Activated T-cell treated with anti-CD3 and anti-CD28 coated beads, Interleukin-2, amount 50 U/mL, for 4 hours (primary cell): ENCODE data around the gene ACVR1B. TPM values are rescaled to one million over a fixed set of nuclear protein-coding genes. Genes with fewer than 3 reads are reported as not detected.
A peak's percentile ranks its signal among the peaks of the same experiment; 100 is the strongest.

ENCODE experiments used
- ATAC-seq, 2 donors: fragments of 200-7000 bp; cut with Tn5 transposase; one replicate each; pipeline ENCODE4 v1.10.0; 2021
- DNase-seq: peaks from one replicate; pipeline ENCODE4 v3.0.0-alpha.2; 2020
- H3K27me3 Mint-ChIP-seq: one replicate; pipeline ENCODE4 v1.8.0; 2021; ENCODE audit warnings: low read depth, mixed read lengths
- H3K36me3 Mint-ChIP-seq: one replicate; pipeline ENCODE4 v1.8.0; 2022; ENCODE audit warnings: mixed read lengths; ENCODE audit not compliant: insufficient read depth
- H3K4me1 Mint-ChIP-seq: one replicate; pipeline ENCODE4 v1.8.0; 2021; ENCODE audit warnings: low read depth, mixed read lengths
- H3K4me3 Mint-ChIP-seq: one replicate; pipeline ENCODE4 v1.8.0; 2021; ENCODE audit warnings: mild to moderate bottlenecking, moderate library complexity, mixed read lengths
- H3K9me3 Mint-ChIP-seq: one replicate; pipeline ENCODE4 v1.8.0; 2021; ENCODE audit warnings: mixed read lengths
- total RNA-seq, 3 donors: library from RNA; stranded (reverse); gene quantifications; one replicate each; pipeline ENCODE4 v1.2.1, GENCODE V29; 2021

ACVR1B gene
- total RNA-seq, 3 donors from 2014 or later: 9.8 to 13.3 (median 11.6) TPM

DNA sequence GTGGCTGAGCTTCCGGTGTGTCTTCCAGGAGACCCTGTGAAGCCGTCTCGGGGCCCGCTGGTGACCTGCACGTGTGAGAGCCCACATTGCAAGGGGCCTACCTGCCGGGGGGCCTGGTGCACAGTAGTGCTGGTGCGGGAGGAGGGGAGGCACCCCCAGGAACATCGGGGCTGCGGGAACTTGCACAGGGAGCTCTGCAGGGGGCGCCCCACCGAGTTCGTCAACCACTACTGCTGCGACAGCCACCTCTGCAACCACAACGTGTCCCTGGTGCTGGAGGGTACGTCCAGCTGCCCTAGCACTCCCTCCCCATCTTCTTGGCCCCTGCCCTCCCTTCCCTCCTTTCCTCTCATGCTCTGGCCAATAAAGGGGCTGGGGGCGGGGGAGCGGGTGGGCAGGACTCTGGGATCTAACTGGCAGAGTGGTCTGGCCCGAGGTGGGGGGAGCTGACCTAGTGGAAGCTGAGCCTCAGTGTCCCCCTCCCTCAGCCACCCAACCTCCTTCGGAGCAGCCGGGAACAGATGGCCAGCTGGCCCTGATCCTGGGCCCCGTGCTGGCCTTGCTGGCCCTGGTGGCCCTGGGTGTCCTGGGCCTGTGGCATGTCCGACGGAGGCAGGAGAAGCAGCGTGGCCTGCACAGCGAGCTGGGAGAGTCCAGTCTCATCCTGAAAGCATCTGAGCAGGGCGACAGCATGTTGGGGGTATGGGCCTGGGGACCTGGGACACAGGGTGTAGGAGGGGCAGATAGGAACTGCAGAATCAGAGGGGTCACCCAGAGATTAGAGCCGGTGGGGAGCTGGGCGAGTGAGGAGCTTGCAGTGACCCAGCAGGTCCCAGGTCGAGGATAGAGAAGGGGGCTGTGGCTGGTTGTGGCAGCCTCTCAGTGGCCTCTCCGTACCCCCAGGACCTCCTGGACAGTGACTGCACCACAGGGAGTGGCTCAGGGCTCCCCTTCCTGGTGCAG lies 38.1 kb upstream of the ACVR1B start:
- Mint-ChIP-seq H3K9me3 (no peaks in the 10 kb centered on the region), H3K4me1 (no peaks in the 10 kb centered on the region), H3K4me3 (no peak overlapping the region), H3K27me3 (peaks cover 16% of the 10 kb centered on the region), H3K36me3 (no peaks in the 10 kb centered on the region)
- ATAC-seq (no peak), DNase-seq (no peak)

DNA sequence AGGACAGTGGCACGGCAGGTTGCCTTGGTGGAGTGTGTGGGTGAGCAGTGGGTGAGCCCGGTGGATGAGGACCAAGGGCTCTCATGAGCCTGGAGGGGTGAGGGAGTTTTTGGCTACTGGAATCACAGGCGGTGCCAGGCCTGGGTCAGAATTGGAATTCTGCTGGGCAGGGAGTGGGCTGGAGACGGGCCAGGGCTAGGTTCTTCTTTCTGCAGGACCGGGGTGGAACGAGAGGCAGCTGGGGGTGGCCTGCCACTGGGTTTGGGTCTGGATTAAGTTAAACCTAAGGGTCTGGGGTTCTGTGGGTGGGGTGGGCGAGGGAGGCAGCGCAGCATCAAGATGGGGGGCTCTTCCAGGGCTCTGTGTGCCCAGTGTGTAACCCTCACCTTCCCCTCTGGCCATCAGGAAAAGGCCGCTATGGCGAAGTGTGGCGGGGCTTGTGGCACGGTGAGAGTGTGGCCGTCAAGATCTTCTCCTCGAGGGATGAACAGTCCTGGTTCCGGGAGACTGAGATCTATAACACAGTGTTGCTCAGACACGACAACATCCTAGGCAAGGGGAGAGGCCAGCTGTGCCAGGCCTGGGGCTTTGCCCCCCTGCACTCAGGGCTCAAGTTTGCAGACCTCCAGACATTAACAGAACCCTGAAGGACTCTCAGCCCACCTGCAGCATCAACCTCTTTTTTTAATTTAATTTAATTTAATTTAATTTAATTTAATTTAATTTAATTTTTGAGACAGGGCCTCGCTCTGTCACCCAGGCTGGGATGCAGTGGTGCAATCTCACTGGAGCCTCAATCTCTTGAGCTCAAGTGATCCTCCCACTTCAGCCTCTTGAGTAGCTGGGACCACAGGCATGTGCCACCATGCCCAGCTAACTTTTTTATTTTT lies 37.2 kb upstream of the ACVR1B start:
- no peaks in the 10 kb centered on the region for H3K36me3 Mint-ChIP-seq
- ATAC-seq (no peak), DNase-seq (no peak)
- H3K4me3 Mint-ChIP-seq: no peak overlapping the region
- H3K9me3 Mint-ChIP-seq: no peaks in the 10 kb centered on the region
- no peaks in the 10 kb centered on the region for H3K4me1 Mint-ChIP-seq
- H3K27me3 Mint-ChIP-seq: peaks cover 7% of the 10 kb centered on the region

DNA sequence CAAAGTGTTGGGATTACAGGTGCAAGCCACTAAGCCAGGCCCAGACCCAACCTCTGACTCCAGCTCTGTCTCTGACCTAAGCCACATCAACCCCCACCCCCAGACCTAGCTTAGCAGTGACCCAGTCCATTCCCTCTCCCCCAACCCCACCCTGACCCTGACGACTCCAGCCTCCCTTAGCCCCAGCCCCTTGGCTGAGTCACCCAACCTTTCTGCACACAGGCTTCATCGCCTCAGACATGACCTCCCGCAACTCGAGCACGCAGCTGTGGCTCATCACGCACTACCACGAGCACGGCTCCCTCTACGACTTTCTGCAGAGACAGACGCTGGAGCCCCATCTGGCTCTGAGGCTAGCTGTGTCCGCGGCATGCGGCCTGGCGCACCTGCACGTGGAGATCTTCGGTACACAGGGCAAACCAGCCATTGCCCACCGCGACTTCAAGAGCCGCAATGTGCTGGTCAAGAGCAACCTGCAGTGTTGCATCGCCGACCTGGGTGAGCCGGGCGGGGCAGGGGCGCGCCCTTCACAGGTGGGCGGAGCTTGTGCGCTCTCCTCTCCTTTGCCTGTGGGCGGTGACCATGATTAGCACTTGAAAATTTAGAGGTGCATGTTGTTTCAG lies 36.4 kb upstream of the ACVR1B start:
- Mint-ChIP-seq H3K4me3 (no peak overlapping the region), H3K27me3 (peaks cover 3% of the 10 kb centered on the region), H3K4me1 (no peaks in the 10 kb centered on the region), H3K9me3 (no peaks in the 10 kb centered on the region), H3K36me3 (no peaks in the 10 kb centered on the region)
- ATAC-seq: no peak
- no peak for DNase-seq

DNA sequence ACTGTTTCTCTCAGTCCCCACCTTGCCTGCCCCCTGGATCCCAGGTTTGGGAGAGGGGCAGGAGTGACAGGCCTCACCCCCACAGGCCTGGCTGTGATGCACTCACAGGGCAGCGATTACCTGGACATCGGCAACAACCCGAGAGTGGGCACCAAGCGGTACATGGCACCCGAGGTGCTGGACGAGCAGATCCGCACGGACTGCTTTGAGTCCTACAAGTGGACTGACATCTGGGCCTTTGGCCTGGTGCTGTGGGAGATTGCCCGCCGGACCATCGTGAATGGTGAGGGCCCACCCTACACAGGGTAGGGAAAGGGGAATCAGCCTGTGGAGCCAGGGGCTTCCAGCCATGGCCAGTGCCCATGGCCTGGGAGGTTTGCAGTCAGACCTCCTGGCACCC lies 35.5 kb upstream of the ACVR1B start:
- Mint-ChIP-seq H3K4me1 (no peaks in the 10 kb centered on the region), H3K9me3 (no peaks in the 10 kb centered on the region), H3K4me3 (no peak overlapping the region), H3K27me3 (peaks cover 3% of the 10 kb centered on the region), H3K36me3 (no peaks in the 10 kb centered on the region)
- DNase-seq (no peak), ATAC-seq (no peak)

DNA sequence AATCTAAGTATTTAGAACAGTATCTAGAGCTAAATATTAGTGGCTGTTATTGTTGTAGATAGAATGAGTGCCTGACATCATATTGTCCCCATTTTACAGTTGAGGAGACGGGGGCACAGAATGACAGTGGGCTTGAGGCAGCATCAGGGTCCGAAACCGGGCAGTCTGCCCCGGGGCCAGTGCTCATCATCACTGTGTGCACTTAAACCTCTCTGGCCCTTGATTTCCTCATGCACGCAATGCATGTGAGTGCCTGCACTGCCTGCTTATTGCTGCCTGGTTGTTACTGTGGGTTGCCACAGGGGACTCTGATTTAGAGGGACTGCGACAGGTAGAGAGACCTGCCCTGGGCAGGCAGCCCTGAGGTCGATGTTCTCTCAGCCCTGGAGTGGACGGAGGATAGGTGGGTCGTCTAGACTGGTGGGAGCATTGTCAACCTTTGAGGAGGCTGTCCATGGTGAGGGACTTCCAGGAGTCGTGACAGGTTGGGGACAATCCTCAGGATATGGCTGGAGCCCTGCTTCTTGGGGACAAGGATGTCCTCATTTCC lies 34.4 kb upstream of the ACVR1B start:
- no peaks in the 10 kb centered on the region for H3K9me3 Mint-ChIP-seq
- no peaks in the 10 kb centered on the region for H3K4me1 Mint-ChIP-seq
- DNase-seq (no peak), ATAC-seq (no peak)
- no peak overlapping the region for H3K4me3 Mint-ChIP-seq
- no peaks in the 10 kb centered on the region for H3K36me3 Mint-ChIP-seq
- H3K27me3 Mint-ChIP-seq: peaks cover 3% of the 10 kb centered on the region

DNA sequence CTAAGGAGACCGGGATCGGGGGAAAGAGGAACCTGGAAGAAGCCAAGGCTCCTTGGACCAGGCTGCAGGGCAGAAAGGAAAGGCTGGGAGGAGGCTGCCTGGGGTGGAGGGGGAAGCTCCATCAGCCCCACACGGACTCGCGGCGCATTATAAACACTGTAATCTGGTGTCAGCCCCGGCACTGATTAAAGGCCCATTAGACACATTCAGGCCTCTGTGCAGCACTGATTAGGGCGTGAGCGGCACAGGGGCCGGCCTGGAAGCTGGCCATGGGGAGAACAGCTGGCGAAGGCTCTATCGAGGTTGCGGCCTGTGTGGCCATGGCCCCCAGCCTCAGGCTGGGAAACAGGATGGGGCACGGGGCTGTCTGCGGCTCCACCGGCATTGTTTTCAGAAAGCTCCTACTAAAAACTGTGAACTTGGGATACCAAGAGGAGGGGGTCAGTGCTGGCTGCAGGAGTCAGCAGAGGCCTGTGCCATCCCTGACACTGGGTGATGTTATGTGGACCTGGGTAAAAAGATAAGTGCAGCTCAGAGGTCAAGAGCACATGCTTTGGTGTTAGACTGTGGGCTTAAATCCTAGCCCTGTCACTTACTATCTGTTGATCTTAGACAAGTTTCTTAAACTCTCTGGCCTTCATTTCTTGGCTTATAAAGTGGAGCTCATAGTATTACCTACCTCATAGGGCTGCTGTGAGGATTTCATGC lies 33.6 kb upstream of the ACVR1B start:
- no peak for DNase-seq
- Mint-ChIP-seq H3K27me3 (no peaks in the 10 kb centered on the region), H3K9me3 (no peaks in the 10 kb centered on the region), H3K4me1 (peaks cover under 1% of the 10 kb centered on the region), H3K36me3 (no peaks in the 10 kb centered on the region), H3K4me3 (no peak overlapping the region)
- no peak for ATAC-seq

DNA sequence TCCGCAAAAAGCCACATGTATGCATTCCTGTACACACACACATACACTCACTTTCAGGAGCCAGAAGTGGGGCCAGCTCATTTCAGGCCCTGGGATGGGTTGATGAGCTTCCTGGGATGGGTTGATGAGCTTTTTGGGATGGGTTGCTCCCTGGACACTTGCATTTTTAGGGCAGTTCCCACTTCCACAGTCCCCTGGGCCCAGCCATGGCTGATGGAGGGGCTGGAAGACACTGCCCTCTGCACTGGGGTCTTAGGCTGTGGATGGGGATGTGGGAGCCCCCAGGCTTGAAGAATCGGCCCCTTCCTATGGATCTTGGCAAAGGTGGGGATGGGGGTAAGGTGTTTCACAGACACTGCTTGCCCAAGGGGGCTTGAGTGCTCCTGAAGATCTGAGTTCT lies 31.5 kb upstream of the ACVR1B start:
- Mint-ChIP-seq H3K4me3 (no peak overlapping the region), H3K36me3 (no peaks in the 10 kb centered on the region), H3K9me3 (no peaks in the 10 kb centered on the region), H3K4me1 (peaks cover 5% of the 10 kb centered on the region), H3K27me3 (no peaks in the 10 kb centered on the region)
- DNase-seq: no peak
- no peak for ATAC-seq

DNA sequence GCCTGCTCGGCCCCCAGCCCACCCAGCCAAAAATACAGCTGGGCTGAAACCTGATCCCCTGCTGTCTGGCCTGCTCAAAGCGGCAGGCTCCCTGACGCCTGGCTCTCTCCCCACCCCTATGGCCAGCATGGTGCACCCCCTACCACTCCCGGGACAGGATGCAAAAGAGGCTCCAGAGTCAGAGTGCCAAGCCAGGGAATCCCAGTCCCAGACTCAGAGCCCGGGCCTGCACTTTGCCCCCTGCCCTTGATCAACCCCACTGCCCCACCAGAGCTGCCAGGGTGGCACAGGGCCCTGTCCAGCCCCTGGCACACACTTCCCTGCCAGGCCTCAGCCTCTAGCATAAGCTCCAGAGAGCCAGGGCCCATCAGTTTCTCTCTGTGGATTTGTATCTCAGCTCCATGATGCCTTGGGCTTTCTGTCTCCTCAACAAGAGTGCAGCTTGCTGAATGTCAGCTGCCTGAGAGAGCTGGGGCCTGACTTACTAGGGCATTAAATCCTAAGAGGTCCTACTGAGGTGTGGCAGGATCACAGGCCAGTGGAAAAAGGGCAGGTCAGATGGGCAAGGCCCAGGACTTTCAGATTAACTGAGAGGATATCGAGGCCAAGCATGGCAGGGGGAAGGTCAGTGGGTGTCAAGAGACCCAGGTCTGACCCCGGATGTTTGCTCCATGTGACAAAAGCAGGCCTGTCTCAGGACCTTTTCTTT lies 30.3 kb upstream of the ACVR1B start:
- Mint-ChIP-seq H3K4me3 (no peak overlapping the region), H3K36me3 (no peaks in the 10 kb centered on the region), H3K4me1 (peaks cover 5% of the 10 kb centered on the region), H3K9me3 (no peaks in the 10 kb centered on the region), H3K27me3 (no peaks in the 10 kb centered on the region)
- DNase-seq (no peak), ATAC-seq (no peak)

DNA sequence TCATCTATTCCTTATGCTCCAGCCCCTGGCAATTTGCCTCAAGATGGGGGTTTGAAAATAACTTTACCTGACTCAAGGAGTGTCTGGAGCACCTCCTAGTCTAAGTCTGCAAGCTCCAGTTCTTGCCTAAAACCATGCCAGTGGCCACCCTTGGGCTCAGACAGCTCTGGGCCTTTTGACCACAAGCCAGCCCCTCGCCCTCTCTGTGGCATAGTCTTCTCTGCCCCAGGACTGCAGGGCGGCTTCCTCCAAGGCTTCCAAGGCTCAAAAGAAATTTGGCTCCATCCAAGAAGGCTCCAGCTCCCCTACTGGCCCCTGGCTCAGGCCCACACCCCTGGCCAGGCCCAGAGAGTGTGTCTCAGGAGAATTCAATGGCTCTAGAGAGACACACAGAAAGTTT lies 29.4 kb upstream of the ACVR1B start:
- ATAC-seq (no peak), DNase-seq (no peak)
- Mint-ChIP-seq H3K27me3 (no peaks in the 10 kb centered on the region), H3K4me1 (peaks cover 5% of the 10 kb centered on the region), H3K4me3 (no peak overlapping the region), H3K36me3 (no peaks in the 10 kb centered on the region), H3K9me3 (no peaks in the 10 kb centered on the region)

DNA sequence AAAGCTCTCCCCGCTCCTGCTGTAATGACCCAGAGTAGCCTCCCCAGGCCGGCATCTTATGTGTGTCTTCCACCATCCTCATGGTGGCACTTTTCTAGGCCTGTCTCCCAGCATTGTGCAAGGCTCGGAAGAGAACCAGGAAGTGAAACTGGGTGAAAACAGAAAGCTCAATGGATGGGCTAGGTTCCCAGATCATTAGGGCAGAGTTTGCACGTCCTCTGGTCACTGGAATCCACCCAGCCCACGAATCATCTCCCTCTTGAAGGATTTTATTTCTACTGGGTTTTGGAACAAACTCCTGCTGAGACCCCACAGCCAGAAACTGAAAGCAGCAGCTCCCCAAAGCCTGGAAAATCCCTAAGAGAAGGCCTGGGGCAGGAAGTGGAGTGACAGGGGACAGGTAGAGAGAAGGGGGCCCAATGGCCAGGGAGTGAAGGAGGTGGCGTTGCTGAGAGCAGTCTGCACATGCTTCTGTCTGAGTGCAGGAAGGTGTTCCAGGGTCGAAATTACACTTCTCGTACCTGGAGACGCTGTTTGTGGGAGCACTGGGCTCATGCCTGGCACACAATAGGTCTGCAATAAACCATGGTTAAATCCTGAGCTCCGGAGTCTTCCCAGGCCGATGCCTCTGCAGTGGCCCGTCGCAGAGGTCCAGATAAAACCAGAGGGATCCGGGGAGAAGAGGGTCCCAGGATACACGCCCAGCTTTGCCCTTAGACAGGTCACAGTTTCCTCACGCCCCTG lies 28.6 kb upstream of the ACVR1B start:
- ATAC-seq: no peak
- no peaks in the 10 kb centered on the region for H3K9me3 Mint-ChIP-seq
- no peaks in the 10 kb centered on the region for H3K27me3 Mint-ChIP-seq
- peaks cover 5% of the 10 kb centered on the region for H3K4me1 Mint-ChIP-seq
- no peaks in the 10 kb centered on the region for H3K36me3 Mint-ChIP-seq
- H3K4me3 Mint-ChIP-seq: no peak overlapping the region
- DNase-seq: no peak

DNA sequence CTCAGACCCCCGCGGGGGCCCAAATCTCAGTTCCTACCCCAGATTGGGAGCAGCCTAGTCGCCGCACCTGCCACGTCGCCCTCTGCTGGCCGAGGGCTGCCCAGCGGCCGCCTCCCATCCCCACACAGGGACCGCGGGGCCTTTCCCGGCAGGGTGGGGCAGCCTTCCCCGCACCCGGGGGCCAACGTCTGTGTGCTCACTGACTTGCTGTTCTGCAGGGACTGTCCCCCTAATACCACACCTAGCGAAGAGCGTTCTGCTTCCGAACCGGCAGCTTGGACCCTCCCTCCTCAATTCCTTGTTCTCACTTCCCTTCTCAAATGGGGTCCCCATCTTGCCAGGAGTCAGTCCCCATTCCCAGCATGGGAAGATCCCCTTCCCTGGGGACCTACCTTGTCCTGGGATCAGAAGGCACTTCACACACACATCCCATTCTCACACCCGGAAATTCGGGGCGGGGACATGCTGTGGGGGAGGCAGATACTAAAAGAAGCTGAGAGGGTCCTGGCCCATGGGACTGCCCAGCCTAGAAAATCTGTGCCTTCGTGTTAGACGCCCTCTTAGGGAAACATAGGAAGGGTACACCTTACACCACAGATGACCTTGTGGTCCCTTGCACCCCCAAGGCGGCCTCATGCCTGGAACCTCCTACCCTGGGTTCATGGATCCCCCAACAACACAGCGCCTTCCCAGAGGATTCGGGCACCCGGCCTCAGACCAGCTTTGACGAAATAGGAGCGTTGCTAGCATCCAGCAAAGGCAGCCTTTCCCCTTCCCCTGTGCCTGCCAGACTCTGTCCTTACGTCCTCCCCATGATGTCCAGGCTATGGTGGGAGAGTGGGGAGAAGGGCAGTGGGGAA lies 27.8 kb upstream of the ACVR1B start:
- DNase-seq (peak; percentile 54), ATAC-seq (peak; percentile 87 to 90)
- peaks cover 5% of the 10 kb centered on the region for H3K4me1 Mint-ChIP-seq
- no peaks in the 10 kb centered on the region for H3K27me3 Mint-ChIP-seq
- no peaks in the 10 kb centered on the region for H3K9me3 Mint-ChIP-seq
- H3K4me3 Mint-ChIP-seq: no peak overlapping the region
- no peaks in the 10 kb centered on the region for H3K36me3 Mint-ChIP-seq
